Mucosa of descending colon (tissue), 3 donors: Measurements from ENCODE around the gene TSEN2. TPM values are rescaled to one million over a fixed set of nuclear protein-coding genes. Genes with fewer than 3 reads are reported as not detected.
"Not testable (repeated sequence)": the region's sequence is repeated elsewhere in the genome, so short reads cannot be mapped to it uniquely, and the experiment has no call there.

ENCODE experiments used
- ATAC-seq: fragments of 200-7000 bp; cut with Tn5 transposase; one replicate; pipeline ENCODE4 v1.9.1; 2020; ENCODE audit warnings: mild to moderate bottlenecking, moderate library complexity
- DNase-seq, 3 donors: peaks; one replicate each; pipeline ENCODE4 v3.0.0-alpha.2; 2020
- H3K36me3 ChIP-seq: fragments of 200-600 bp; one replicate; pipeline ENCODE4 v1.8.0; 2021; ENCODE audit warnings: low read depth, mild to moderate bottlenecking
- H3K4me1 ChIP-seq: fragments of 200-600 bp; one replicate; pipeline ENCODE4 v1.8.0; 2021; ENCODE audit warnings: low read depth, mild to moderate bottlenecking
- H3K4me3 ChIP-seq: fragments of 200-600 bp; one replicate; pipeline ENCODE4 v1.8.0; 2021; ENCODE audit warnings: mild to moderate bottlenecking
- H3K9me3 ChIP-seq: fragments of 200-600 bp; one replicate; pipeline ENCODE4 v1.8.0; 2021; ENCODE audit warnings: mild to moderate bottlenecking
- CTCF ChIP-seq: fragments of 200-600 bp; IDR thresholded peaks from one replicate; pipeline ENCODE4 v1.8.0; 2022; ENCODE audit warnings: antibody characterized with exemption, mild to moderate bottlenecking
- intact Hi-C, 2 donors: fragments of 100-400 bp; cut with DNase I in 1 of 2; cut with micrococcal nuclease in 1 of 2; formaldehyde crosslinking; loops; one replicate each; pipeline versions ENCODE4 v1.11.0 to v1.11.1; 2022; cut with DNase I, micrococcal nuclease
- total RNA-seq, 3 donors: library from RNA; stranded (reverse); fragmentation: NEBNext Ultra II Directional in 2 of 3; extraction: Animal tissue kit (Norgen Biotek cat#: 25700) in 2 of 3; gene quantifications; one replicate each; pipeline versions ENCODE4 v1.2.1 to v1.2.4, GENCODE V29; 2021 to 2023
- donor health status: DM: no; HTN: no; CAD: no; lungs with moderate emphysema.
- donor health status: DM: no; HTN: no; CAD: no.
- donor health status: DM: no; HTN: yes; CAD: no.

TSEN2 gene
- total RNA-seq, 3 donors from 2014 or later, result 18.2 to 29.7 (median 28.8) TPM

DNA sequence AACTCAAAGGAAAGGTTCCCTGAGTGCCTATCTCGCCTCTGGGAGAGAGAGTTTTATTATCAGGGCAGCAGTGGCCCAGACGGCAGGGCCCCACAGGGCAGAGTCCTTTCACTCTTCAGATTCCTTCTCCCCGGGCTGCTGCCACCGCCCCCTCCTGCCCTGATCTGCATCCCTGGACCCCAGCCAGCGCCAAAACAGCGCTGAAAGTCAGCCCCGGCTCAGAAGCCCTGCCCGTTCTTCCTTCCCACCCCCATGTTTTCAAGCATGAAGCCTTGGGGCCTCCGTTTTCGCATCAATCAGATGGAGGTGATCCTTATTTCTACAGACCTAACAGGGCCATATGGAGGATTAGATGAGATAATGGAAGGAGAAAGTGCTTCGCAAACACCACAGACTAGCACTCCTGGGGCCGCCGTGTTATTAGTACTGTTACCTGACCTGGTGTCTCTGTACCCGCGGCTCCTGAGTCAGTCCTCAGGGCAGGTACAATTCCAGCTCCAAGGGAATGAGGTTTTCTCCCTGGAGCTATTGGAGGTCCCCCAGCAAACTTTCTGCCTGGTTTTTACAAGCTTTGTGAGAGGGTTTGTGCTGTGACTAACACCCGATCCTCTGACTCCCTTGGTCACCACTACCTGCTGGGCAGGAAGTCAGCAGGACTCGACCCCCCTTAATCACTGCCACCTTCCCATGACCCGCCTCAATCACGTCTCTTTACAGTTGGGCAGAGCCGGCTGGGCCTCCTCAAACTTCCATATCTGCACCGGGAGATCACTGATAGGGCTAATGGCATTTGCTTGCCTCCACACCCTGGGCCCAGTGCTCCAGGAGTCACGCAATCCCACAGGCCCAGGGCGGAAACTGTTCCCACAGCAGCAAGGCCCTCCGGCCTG, 39.5 kb upstream of the TSEN2 start:
- no peaks in the 10 kb centered on the region for H3K36me3 ChIP-seq
- peaks cover 40% of the 10 kb centered on the region for H3K4me1 ChIP-seq
- ATAC-seq, result peak; percentile 89
- H3K9me3 ChIP-seq, result no peaks in the 10 kb centered on the region
- DNase-seq, result peak; percentile 84 to 90 (median 89)
- intact Hi-C loops, result no loop called here
- TF ChIP-seq CTCF, result no peak
- no peak overlapping the region for H3K4me3 ChIP-seq

DNA sequence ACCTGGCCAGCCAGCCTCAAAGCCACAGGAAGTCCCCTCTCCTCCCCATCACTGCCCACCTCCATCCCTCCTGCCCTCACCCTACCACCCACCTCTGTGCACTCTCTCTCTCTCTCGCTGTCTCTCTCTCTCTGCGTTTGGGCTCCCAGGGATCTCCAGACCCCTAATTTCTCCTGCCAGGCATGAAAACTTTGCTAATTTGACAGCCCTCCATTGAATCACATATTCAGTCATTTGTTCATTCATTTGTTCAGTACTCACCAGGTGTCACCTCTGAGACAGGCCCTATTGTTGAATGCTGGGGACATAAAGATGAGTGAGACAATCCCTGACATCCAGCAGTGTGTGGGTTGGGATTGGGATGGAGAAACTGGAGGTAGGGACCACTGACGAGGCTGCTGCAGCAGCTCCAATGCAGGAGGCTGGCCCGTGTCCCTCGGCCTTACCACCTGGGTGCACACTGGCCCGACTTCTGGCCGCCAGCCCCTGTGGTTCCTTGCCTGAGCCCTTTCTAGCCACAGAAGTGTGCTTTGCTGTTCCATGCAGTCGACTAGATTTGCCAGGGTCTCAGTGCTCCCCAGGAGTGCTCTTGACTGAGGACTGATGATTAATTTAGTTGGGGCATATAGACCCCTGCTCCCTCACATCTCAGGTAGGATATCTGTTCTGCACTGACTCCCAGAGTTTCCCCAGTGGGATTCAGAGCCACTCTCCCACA, 38.6 kb upstream of the TSEN2 start:
- Histone ChIP-seq H3K4me1 (peaks cover 37% of the 10 kb centered on the region), H3K36me3 (no peaks in the 10 kb centered on the region), H3K9me3 (no peaks in the 10 kb centered on the region), H3K4me3 (no peak overlapping the region)
- DNase-seq (no peak), ATAC-seq (no peak)
- intact Hi-C loops, result no loop called here
- TF ChIP-seq CTCF, result no peak

DNA sequence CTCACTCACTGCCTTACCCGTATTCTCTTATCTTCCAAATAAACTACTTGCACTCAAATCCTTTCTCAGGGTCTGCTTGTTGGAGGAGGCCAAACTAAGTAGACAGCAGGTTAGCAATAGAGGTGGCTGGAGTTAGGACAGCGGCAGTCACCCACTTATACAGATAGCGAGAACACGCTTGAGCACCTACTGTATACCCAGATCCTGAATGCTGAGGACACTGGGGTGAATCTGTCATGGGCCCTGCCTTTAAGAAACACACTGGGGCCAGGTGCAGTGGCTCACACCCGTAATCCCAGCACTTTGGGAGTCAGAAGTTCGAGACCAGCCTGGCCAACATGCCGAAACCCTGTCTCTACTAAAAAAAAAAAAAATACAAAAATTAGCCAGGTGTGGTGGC, 38.0 kb upstream of the TSEN2 start:
- ATAC-seq (no peak), DNase-seq (no peak)
- Histone ChIP-seq H3K9me3 (no peaks in the 10 kb centered on the region), H3K4me3 (no peak overlapping the region), H3K36me3 (no peaks in the 10 kb centered on the region), H3K4me1 (peaks cover 32% of the 10 kb centered on the region)
- TF ChIP-seq CTCF, result no peak
- intact Hi-C loops, result no loop called here

DNA sequence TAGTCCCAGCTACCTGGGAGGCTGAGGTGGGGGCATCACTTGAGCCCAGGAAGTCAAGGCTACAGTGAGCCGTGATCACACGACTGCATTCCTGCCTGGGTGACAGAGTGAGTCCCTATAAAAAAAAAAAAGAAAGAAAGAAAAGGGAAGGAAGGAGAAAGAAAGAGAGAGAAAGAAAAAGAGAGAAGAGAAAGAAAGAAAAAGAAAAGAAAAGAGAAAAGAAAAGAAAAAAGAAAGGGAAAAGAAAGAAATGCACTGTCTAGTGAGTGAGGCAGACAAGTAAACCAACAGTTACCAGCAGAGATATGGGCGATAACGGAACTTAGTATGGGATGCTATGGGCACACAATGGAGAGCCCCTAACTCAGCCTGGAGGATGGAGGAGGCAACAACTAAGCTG, 37.2 kb upstream of the TSEN2 start:
- intact Hi-C loops, result no loop called here
- ATAC-seq, result no peak
- Histone ChIP-seq H3K36me3 (no peaks in the 10 kb centered on the region), H3K4me3 (no peak overlapping the region), H3K4me1 (peaks cover 32% of the 10 kb centered on the region), H3K9me3 (no peaks in the 10 kb centered on the region)
- DNase-seq, result no peak
- TF ChIP-seq CTCF, result no peak

- H3K4me1 ChIP-seq, result peaks cover 24% of the 10 kb centered on the region
- H3K9me3 ChIP-seq, DNase-seq, intact Hi-C loops, H3K36me3 ChIP-seq, H3K4me3 ChIP-seq, ATAC-seq: not testable (repeated sequence)
These were observed 35.7 kb upstream of the TSEN2 start for GRCh38 chr3:12448404-12449202.
